ENCODE data around the gene SIRT5.

SIRT5 gene

GRCh38 chr6:13591205-13591921 lies 17.0 kb downstream of the SIRT5 start:
- DNase-seq, result no peak

DNA sequence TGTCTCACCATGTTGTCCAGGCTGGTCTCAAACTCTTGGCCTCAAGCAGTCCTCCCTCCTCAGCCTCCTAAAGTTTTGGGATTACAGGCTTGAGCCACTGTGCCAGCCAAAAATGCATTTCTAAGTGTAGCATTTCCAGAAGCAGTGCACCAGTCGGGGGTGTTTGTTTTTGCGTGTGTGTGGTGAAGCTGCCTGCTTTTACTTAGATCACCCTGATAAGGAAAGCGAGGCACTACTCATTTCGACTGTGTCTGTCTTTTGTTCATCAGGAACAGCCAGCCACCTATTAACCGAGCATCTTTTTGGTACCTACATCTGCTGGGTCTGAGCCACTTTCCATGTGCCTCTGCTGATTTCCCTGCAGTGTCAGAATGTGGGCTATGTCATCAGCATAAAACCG lies 18.7 kb downstream of the SIRT5 start:
- DNase-seq, result no peak

GRCh38 chr6:13593720-13594119 lies 19.3 kb downstream of the SIRT5 start:
- no peak for DNase-seq

GRCh38 chr6:13597073-13597472 lies 22.7 kb downstream of the SIRT5 start:
- DNase-seq, result no peak

GRCh38 chr6:13600036-13600435 lies 25.6 kb downstream of the SIRT5 start:
- DNase-seq, result no peak

DNA sequence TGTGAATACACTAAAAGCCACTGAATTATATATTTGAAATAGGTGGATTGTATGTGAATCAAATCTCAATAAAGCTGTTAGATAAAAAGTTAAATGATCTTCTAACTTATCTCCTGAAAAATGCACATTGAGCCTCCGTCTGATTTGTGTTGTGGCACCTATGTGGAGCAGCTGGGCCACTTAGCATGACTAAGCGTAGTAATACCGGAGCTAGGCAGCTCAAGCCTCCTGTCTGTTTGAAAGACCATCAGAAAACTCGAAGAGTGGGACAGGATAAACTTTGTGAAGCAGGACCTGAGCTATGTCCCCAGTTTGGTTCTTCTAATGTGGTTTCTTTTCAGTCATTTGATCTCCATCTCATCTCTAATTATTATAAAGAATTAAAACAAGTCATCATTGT lies 29.7 kb downstream of the SIRT5 start:
- no peak for DNase-seq

GRCh38 chr6:13604546-13605416 lies 30.4 kb downstream of the SIRT5 start:
- no peak for DNase-seq

- no peak for DNase-seq
These were observed 31.2 kb downstream of the SIRT5 start for GRCh38 chr6:13605634-13606033.

- DNase-seq, result no peak
These were observed 37.3 kb downstream of the SIRT5 start for GRCh38 chr6:13611715-13612114.

DNA sequence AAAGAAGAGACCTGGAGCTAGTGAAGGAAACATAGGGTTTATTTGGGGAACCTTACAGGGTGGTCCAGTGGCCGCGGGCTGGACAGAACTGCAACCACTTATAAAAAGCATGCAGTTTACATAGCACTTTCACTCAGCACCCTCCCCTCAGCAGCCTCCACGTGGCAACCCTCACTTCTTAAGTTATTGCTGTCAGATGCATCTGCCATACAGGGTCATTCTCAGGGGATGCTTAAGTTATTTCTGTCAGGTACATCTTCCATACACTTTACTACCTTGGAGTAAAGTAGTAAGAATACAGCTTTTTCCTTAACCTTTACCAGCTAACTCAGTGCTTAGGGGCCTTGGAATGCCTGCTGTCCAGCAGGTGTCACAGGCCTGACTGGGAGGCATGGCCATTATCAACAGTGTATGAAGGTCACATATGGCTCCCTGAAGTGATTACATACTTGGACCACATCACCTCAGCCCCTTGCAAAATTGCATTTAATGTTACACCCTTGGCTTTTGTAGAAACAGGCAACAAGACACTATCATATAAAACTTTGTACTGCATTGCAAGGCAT lies 38.7 kb downstream of the SIRT5 start:
- DNase-seq, result no peak

- DNase-seq, result peak; percentile 30
These were observed 39.9 kb downstream of the SIRT5 start for GRCh38 chr6:13614126-13614925.

DNA sequence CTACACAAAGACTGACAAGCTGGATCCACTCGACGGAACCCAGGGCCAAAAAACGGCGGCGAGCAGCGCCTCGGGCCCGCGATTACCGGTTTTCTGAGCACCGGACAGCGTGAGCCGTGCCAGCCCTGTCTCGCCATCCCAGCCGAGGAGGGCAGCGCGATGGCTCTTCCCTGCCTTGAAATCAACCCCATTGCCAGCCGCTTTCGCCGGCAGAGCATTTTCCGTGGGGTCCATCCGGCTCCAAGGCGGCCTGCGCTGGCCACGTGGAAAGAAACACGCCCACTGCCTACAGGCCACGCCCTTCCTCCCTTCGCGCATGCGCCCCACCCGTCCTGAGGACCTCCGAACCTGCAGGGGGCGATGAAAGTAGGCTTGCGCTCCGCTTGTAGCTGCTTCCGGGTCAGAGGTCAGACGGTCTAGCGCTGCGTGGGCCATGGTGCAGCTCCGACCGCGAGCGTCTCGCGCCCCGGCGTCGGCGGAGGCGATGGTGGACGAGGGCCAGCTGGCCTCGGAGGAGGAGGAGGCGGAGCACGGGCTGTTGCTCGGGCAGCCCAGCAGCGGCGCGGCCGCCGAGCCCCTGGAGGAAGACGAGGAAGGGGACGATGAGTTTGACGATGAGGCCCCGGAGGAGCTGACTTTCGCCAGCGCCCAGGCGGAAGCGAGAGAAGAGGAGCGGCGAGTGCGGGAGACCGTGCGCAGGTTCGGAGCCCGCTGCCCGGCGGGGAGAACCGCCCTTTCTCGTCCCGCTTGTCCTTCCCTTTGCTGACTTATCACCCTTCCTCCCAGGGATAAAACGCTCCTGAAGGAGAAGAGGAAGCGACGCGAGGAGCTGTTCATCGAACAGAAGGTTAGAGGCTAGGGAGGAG lies 40.8 kb downstream of the SIRT5 start, which contains the start of gene NOL7:
Gene NOL7, plus strand, starts transcription at position 410 of the 866 bp plus-strand sequence. Its CDS starts 24 bp downstream, at position 434.
- peak; percentile 95 for DNase-seq

DNA sequence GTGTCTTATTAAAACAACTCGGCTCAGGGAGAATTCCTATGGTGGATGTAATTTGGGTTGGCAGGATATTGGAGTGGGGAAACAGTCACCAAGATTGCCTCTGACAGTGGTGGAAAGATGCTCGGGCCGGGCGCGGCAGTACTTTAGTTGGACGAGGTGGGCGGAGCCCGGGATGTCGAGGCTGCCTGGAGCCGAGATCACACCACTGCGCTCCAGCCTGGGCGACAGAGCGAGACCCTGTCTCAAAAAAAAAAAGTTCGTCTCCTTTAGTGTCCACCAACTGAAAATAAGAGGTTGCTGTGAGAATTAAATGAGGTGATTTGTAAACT lies 41.4 kb downstream of the SIRT5 start:
- no peak for DNase-seq

- DNase-seq, result no peak
These were observed 42.7 kb downstream of the SIRT5 start for GRCh38 chr6:13617066-13617465.

GRCh38 chr6:13624871-13625288 lies 50.5 kb downstream of the SIRT5 start:
- DNase-seq, result no peak

GRCh38 chr6:13629459-13630116 lies 55.2 kb downstream of the SIRT5 start:
- no peak for DNase-seq

DNA sequence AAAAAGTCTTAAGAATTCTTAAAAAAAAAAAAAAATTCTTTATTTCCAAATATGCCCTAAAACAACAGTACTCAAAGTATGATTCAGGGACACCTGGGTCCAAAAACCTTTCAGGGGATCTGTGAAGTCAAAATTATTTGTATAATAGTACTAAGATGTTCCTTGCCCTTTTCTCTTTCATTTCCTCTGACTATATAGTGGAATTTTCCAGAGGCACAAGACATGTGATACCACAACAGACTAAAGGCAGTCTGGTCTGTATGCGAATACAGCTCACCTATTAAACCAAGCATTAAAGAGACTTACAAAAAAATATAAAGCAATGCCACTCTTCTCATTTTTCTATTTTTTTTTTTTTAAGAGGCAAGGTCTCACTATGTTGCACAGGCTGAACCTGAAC lies 56.1 kb downstream of the SIRT5 start:
- DNase-seq, result no peak

DNA sequence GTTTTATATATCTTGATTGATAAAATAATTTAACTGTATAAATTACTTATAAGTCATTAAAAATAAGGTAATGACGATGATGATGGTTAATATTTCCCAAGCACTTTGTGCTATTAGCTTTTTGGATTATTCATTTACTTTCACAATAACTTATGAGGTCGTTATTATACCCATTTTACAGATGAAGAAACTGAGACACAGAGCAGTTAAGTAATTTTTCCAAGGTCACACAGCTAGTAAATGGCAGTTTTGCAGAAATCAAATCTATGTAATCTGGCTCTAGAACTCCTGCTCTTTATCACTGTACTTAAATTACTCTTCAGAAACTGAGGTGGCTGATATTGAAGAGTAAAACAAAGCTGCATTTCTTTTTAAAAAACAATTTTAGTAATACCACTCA lies 58.9 kb downstream of the SIRT5 start:
- no peak for DNase-seq

DNA sequence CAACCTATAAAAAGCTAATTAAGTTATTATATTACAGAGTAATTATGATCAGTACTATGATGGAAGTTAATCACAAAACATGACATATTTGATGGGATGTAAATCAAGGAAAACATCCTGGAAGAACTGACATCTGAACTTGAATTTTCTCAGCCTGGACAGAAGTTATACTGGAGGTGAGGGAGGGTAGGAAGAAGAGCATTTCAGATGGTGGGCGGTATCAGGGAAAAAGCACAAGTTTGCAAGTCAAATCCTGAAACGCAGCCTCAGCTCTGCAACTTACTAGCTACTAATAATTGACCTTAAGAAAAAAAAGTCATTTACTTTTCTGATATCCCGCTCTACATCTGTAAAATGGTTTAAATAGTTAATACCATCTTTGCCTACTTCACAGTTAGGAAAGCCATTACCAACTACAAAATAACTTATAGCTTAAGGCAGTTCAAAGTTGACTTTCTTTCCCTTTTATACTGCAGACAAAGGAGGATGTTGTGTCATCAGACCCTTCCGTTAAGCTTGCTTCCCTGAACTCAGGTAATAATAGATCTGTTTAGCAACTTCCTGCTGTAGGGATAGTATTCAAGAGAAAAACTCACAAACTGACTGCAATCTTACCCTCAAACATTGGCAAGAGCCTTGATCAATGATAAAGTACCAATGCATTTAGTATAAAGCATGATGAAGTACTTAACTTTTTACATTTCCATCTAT lies 61.7 kb downstream of the SIRT5 start:
- no peak for DNase-seq

GRCh38 chr6:13638014-13638413 lies 63.6 kb downstream of the SIRT5 start:
- DNase-seq, result no peak

GRCh38 chr6:13638626-13639025 lies 64.2 kb downstream of the SIRT5 start:
- DNase-seq, result no peak
